ENCODE measurements around the gene IL17REL. TPM values are rescaled to one million over a fixed set of nuclear protein-coding genes. Genes with fewer than 3 reads are reported as not detected.

The IL17REL gene
- total RNA-seq, 2 donors from 2014 or later = not detected

GRCh38 chr22:49969751-49970527, 42.6 kb downstream of the IL17REL start:
- TF ChIP-seq CTCF (IDR thresholded peaks at IDR 0.05) = no peak
- no peak for TF ChIP-seq POLR2A (IDR thresholded peaks at IDR 0.05)
- WGBS, 2 donors = 72 to 100% methylated on average over 1 to 8 of the region's 8 CpGs
- no peaks in the 10 kb centered on the region for H3K36me3 ChIP-seq (replicated peaks in 1 of 2; ENCODE audit: insufficient read depth in 1 of 2, low read depth in 2 of 2)
- no peaks in the 10 kb centered on the region for H3K27me3 ChIP-seq
- peak overlapping the region; percentile 4 to 92 (median 86) for H3K27ac ChIP-seq
- no peak overlapping the region for H3K4me3 ChIP-seq
- intact Hi-C loops (cut with DNase I) = no loop called here
- H3K9me3 ChIP-seq = no peaks in the 10 kb centered on the region
- DNase-seq (peak in 3 of 4 donors; percentile 13 to 23 (median 21)), ATAC-seq (no peak)
- H3K4me1 ChIP-seq = peaks cover 70% of the 10 kb centered on the region

DNA sequence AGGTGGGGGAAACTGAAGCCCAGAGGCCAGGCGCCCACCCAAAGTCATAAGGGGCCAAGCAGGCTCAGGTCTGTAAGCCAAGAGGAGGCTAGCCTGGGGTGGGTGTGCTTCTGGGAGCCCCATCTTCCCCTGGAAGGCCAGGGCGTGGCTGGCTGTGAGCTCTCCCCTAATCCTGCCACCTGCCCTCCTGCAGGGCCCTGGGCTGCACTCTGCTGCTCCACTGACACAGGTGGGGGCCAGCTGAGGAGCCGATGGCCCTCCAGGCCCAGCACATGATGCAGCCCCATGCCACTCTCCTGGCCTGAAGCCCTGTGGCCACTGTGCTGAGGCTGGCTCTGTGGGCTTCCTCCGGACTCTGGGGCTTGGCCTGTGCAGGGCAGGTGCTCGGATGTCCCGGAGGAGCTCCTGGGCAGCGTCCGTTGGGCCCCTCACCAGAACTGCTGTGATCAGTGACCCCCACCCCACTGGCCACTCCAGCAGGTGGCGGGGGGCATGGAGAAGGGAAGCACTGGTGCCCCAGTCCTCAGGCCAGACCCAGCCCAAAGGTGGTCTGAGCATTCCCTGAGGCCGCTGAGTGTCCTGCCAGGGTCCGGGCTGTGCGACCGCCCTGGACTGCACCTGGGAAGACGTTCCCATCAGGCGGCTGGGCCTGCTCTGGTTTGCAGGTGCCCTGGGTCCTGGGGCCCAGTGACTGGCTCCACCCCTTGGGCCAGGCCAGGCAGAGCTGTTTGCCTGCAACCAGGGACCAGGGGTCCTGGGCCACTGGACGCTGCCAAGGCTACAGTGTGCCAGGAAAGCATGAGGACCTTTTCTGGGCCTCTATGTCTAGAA, 43.5 kb downstream of the IL17REL start:
- peak in 2 of 4 donors; percentile 22 to 28 for DNase-seq
- H3K4me1 ChIP-seq = peaks cover 79% of the 10 kb centered on the region
- H3K27me3 ChIP-seq = no peaks in the 10 kb centered on the region
- WGBS, 2 donors = 95 to 100% methylated on average over 2 to 14 of the region's 16 CpGs
- intact Hi-C loops (cut with DNase I) = no loop called here
- no peak for TF ChIP-seq POLR2A (IDR thresholded peaks at IDR 0.05)
- no peak for TF ChIP-seq CTCF (IDR thresholded peaks at IDR 0.05)
- no peak for ATAC-seq
- H3K27ac ChIP-seq = peak overlapping the region in 1 of 4 donors; percentile 46
- no peak overlapping the region for H3K4me3 ChIP-seq
- H3K9me3 ChIP-seq = no peaks in the 10 kb centered on the region
- peaks cover 0 to 2% of the 10 kb centered on the region in 2 donors for H3K36me3 ChIP-seq (replicated peaks in 1 of 2; ENCODE audit: insufficient read depth in 1 of 2, low read depth in 2 of 2)

- peaks cover under 1 to 5% of the 10 kb centered on the region in 2 donors for H3K36me3 ChIP-seq (replicated peaks in 1 of 2; ENCODE audit: insufficient read depth in 1 of 2, low read depth in 2 of 2)
- peaks cover 85% of the 10 kb centered on the region for H3K4me1 ChIP-seq
- H3K4me3 ChIP-seq = no peak overlapping the region
Measured at GRCh38 chr22:49968313-49968830, 44.2 kb downstream of the IL17REL start.

DNA sequence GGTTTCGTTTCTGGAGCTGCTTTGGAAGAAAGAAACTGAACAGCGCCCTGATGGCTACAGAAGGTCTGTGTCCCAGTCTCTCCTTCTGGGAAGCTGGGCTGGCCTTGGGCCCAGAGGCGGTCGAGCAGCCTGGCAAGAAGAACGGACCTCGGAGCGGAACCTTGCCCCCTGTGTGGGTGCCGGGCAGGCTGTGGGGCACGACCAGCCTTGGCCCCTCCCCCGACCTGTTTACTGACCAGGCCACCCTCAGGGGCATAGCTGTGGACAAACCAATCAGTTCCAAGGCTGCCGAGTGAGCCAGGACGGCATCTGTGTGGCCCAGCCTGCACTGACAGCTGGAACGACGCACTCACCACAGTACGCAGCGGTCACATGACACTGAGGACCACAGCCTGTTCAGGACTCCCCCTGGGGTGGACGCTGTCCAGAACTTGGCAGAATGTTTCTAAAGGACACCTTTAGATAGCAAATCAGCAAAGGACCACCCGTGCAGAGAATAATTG, 44.8 kb downstream of the IL17REL start:
- Histone ChIP-seq H3K4me3 (no peak overlapping the region), H3K9me3 (no peaks in the 10 kb centered on the region), H3K27ac (peak overlapping the region; percentile 59 to 96 (median 82)), H3K36me3 (replicated peaks in 1 of 2; ENCODE audit: insufficient read depth in 1 of 2, low read depth in 2 of 2) (peaks cover 7 to 8% of the 10 kb centered on the region in 2 donors), H3K27me3 (no peaks in the 10 kb centered on the region), H3K4me1 (peaks cover 92% of the 10 kb centered on the region)
- DNase-seq = peak; percentile 70 to 83 (median 75)
- WGBS, 2 donors = 32 to 55% methylated on average over 6 to 18 of the region's 18 CpGs
- intact Hi-C loops (cut with DNase I) = no loop called here
- ATAC-seq = peak; percentile 25
- TF ChIP-seq POLR2A (IDR thresholded peaks at IDR 0.05) (no peak), CTCF (IDR thresholded peaks at IDR 0.05) (no peak)

More at GRCh38 chr22:49968313-49968830, 44.2 kb downstream of the IL17REL start:
- Histone ChIP-seq H3K27ac (peak overlapping the region; percentile 59 to 96 (median 82)), H3K27me3 (no peaks in the 10 kb centered on the region), H3K9me3 (no peaks in the 10 kb centered on the region)
- intact Hi-C loops (cut with DNase I) = no loop called here
- 93 to 98% methylated on average over 7 of the region's 11 CpGs for WGBS, 2 donors
- ATAC-seq (no peak), DNase-seq (peak in 2 of 4 donors; percentile 6 to 27)
- TF ChIP-seq POLR2A (IDR thresholded peaks at IDR 0.05) (no peak), CTCF (IDR thresholded peaks at IDR 0.05) (no peak)

Measured in body of pancreas (tissue), 4 donors.